HG03135 (cell line): Measurements from ENCODE around the gene FYN.

Experiments used
- ATAC-seq: cut with Tn5 transposase; IDR thresholded peaks from one replicate; pipeline ENCODE4 v1.9.1; 2021; ENCODE audit warnings: mild to moderate bottlenecking, moderate library complexity; ENCODE audit not compliant: unreplicated experiment

Gene FYN

DNA sequence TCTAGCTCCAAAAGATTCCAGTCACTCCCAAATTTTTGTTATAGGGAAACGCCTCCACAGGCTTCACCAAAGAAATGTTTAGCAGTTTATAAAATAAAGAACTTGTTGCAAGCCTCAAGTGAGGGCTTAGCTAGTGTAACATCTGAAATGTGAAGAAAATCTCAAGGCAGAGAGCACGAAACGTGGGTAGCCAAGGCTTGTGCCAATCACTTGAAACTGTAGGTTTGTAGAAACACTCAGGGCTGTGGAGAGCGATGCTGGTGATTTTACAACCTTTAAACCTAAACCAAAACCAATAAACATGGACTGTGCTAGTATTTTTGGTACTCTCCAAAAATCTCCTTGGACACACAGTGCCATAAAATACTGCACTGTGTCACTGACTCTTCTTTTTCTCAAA, 159.4 kb downstream of the FYN start:
- no peak for ATAC-seq

DNA sequence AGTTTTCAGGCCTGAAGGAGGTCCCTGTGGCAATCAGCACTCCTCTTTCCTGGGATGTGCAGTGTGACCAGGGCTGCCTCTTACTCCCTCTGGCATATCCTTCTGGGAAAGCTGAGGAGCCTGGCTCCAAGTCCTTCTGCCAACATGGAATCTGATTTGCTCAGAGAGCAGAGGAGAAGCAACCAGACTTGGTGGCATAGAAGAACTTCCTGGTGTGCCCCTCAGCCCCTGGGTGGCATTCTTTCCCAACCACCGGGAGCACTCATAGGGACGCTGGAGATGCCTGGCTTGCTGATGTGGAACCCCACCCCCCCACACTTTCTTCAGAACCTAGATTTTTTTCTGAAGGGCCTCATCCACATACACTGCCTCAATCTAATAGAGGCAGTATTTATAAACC, 160.0 kb downstream of the FYN start:
- no peak for ATAC-seq

DNA sequence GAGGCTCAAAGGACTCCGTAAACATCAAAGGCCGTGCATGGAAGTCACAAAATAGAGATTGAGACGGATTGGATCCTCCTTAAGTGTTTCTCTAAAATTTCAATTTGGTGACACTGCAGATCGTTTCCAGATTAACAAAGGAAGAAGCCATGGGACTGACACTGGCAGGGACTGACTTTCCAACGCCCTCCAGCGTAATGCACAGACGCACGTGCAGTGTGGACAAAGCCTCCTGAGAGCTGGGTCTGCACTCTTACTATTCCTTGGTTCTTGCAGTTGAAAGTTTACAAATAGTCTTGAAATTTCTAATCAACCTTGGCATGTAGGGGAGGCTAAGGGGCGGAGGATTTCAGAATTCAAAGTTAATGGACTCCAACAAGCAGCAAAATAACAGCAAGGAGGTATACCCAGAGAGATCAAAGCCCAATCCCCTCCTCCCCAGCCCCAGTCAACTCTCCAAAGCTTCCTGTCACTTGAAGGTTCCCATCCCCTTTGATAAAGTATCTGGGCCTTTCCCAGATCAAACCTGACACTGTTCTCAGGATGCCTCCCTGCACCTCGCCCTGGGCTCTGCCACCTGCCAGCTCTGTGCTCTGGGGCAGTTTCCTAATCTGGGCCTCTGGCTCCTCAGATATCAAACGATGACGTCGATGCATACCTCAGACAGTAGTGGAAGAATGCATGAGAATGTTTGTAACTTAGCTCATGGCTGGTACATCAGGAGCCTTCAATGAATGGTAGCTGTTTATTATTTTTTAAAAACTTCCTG, 161.1 kb downstream of the FYN start:
- ATAC-seq, result no peak

DNA sequence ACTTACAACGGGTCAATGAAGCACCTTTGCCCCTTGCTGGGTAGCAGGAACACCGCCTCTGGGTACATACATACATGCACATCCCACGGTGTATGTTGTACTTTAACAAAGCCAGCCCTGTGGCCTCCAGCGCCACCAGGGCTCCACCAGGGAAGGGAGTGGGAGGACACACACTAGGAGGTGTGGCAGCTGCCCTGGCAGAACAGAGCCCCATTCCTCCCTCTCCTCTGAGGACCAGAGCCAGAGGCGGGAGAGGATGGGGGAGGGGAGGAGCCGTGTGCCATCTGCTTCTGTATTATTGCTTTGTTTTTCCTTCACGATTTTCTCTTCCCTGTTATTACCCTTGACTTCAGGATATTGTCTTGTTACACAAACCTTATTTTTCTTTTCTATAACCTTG, 161.8 kb downstream of the FYN start:
- no peak for ATAC-seq

DNA sequence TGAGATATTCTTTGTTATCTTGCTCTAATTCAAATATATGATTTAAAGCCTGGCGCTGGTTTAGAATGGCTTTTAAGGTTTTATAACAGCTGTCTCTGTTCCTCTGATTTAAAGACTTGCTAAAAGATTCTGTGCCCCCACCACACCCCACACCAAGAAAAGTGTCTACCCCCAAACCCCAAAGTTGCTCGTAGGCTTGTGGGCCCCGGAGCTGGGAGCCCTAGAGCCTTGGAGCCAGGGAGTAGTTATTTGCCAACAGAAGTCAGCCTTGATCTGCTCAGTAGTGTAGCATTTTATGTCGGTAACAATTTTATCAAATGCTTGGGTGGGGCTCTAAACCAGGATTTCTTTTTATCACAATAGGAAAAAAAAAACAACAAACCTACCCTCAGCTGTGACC, 162.3 kb downstream of the FYN start:
- ATAC-seq, result no peak

DNA sequence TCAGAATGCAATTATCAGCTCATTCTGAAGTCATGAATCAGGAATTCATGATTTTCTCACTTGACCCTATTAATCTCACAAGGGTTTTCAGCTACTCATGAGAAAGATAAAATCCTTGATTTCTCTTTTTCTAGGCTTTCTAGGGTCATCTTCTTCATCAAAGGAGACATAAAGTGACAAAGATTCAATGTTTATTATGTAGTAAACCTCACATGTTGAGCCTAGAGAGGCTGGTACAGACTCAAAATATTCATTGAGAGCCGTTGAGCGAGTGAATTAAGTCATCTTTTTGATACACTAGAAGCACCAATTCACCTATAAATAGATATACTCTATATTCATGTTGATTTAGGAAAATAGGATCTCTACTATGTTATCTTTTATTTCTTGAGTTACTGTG, 162.8 kb downstream of the FYN start:
- ATAC-seq, result no peak

DNA sequence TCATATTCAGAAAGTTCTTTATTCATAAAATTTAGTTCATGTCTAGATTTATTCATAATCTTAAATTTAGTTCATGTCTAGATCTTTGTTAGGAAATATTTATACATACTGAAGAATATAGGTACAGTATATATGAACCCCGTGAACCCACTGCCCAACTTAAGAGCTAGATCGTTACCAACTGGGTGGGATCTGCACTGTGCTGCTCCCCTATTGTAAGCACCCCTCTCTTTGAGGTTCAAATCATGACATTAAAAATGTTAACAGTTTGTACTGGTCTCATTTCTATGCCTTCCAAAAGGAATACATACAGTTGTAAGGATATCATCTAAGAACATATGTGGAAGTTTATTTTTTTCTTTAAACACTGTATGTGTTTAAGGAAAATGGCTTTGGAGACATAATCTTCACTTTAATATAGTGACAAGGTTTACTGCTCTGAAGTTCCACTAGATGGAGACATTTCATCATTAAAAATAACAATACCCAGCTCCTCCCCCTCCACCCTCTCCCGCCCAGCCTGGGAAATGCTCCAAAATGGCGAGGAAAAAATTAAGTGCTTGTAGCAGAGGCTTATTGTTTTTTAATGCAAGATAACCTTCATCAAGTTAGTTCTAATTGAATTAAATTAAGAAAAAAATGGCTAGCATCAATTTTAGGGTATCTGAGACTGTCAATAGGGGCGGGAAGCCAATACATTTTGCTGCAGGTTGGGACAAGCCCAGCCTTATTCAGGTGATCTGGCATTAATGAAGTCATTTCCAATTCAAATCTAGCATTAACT, 163.4 kb downstream of the FYN start:
- ATAC-seq, result peak; percentile 83

DNA sequence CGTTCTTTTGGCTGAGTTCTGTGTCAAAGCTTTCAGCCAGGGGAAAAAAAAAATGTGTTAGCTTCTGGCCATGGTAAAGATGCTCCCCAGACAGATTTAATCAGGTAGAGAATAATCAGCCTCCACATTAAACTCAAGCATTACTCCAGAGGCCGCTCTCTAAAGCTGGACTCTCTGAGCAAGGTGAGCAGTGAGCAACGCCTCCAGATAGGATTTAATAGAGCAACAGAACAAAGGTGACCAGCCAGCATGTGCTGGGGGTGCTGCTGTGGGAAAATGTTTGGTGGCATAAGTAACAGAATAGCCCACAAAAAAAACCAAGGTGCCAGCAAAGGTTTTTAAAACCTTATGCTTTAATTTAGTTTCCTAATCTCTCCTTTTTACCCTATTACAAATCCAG, 164.1 kb downstream of the FYN start:
- ATAC-seq, result no peak

DNA sequence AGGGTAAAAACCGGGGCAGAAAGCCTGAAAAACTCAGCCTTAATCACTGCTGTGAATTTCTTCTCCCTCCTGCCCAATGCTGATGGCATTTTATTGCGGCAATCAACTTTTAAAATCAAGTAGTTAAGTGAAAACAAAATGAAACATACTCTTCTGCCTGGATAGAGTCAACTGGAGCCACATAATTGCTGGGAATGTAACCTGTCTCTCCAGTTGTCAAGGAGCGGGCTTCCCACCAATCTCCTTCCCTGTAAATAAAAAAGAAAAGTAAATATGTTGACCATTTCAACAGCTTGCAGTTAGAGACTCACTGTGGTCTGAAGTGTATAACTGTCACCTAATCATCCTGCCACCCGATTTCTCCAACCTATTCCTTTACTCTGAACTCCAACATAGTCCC, 165.5 kb downstream of the FYN start:
- no peak for ATAC-seq

DNA sequence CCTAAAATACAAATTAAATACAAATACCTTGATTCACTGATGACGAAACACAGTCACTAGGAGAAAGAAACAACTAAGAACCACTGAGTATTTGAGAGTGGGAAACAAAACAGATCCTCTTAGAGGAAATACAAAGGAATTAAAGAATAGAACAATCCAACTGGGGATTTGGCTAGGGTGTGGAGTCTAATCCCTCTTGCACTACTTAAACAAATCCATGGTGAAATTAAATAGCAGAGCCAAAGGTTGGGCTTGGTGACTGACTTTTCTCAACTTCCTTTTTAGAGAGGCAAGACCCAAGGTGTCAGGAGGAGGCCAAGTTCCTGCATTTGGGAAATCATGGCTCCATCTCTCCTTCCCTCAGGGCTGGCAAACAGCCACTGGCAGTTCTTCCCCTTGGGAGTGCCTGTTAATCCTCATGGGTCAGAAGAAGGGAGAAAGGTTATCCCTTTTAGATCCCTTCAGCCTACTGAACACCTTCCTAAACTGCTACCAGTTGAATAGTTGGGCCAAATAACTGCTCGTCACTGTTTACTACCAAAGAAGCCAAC, 166.3 kb downstream of the FYN start:
- no peak for ATAC-seq

DNA sequence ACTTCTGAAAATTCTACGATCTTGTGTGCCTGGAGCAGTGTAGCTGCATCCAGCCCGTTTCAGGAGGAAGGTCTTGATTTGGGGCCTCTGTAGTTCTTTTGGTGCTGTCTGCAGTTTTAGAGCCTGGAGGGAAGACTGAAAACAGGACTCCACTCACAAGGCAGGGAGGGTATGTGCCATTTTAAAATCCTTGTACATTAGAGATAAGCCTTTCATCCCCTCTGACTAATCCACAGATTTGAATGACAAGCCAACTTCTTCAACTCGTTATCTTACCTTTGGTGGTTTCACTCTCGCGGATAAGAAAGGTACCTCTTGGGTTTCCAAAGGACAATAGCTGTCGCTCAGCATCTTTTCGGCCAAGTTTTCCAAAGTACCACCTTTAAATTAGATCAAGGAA, 169.5 kb downstream of the FYN start:
- ATAC-seq, result no peak

DNA sequence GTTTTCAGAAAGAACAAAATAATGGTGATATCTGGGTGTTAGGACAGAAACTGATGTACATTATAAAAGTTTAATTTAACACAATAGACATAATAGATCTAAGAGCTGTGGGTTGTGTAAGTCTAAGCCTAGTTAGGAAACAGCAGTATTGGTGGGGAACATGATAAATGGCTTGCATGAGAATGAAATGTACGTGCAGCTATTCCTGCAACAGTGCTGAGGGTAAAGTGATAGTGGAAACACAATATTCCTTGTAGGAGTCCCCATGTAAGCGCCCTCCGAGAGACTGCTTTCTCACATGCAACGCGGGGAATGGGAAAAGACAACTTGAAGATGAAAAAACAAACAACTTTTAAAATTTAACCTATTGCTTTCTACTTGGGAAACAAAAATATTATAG, 171.0 kb downstream of the FYN start:
- no peak for ATAC-seq

DNA sequence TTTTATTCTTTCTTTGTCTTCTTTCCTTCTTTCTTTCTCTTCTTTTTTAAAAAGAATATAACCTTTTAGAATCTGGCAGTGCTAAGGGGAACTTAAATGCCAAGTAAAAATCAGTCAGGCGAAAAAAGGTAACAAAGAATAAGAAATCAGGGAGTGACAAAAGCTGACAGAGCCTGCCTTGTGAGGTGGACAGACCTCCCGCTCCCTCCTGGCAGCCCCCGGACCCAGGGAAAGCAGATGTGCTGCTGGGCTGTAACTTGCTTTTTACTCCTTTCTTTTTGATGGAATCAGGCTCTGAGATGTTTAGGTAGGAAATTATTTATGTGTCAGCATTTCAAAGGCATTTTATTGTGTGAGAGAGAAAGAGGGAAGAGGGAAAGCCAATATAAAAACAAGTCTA, 172.1 kb downstream of the FYN start:
- no peak for ATAC-seq

DNA sequence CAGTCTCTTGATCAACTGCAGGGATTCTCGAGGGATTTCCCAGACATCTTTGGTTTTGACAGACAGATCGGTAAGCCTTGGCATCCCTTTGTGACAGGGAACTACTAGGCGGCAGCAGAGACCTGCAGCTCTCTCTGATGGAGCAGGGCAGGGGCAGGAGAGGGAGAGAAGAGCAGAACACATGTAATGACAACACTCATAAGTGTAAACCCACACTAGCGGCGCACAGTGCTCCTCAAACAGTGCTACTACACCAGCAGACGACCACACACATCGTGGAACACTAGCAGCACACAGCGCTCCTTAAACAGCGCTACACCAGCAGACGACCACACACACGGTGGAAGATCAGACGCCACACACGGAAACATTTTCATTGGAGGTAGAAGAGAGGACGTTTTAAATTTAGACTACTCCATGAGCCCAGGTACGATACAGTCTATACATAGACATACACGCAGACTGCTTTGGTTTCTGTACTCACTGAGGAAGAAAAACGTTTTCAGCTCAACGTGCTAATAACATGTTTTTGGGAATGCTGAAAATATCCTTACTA, 173.0 kb downstream of the FYN start:
- no peak for ATAC-seq

DNA sequence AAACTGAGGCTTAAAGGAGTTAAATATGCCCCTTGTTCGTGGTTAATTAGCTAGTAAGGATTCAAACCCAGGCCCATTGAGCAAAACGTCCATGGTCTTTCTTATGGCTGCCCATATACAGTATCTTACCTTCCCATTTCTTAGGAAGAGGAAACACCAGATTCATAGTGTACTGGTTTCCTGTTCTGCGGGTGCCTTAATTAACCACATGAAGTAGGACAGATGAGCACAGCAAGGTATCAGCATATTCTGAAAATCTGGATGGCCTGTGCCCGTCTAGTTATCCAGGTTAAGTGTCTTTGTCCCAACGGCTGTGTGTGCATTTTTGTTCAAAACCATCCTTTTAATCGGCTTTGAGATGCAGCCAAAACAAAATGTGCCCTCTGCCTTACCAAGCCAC, 174.1 kb downstream of the FYN start:
- no peak for ATAC-seq

DNA sequence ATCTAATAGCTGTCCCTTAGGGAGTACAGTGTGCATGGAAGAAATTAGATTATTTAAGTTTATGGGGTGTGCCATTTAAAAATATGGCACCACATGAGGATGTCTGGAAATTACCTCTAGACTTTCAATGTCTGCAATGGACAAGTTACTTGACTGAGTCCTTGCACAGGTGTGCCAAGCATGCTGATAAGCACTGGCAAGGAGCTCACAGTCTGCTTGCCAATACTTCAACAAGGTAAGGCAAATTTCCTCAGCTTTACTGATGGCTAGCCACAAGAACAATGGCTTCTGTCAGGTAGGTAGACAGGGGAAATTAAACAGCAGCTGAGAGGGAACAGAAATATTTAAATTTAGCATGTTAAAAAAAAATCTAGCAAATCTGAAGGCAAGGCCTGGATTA, 176.4 kb downstream of the FYN start:
- ATAC-seq, result no peak

DNA sequence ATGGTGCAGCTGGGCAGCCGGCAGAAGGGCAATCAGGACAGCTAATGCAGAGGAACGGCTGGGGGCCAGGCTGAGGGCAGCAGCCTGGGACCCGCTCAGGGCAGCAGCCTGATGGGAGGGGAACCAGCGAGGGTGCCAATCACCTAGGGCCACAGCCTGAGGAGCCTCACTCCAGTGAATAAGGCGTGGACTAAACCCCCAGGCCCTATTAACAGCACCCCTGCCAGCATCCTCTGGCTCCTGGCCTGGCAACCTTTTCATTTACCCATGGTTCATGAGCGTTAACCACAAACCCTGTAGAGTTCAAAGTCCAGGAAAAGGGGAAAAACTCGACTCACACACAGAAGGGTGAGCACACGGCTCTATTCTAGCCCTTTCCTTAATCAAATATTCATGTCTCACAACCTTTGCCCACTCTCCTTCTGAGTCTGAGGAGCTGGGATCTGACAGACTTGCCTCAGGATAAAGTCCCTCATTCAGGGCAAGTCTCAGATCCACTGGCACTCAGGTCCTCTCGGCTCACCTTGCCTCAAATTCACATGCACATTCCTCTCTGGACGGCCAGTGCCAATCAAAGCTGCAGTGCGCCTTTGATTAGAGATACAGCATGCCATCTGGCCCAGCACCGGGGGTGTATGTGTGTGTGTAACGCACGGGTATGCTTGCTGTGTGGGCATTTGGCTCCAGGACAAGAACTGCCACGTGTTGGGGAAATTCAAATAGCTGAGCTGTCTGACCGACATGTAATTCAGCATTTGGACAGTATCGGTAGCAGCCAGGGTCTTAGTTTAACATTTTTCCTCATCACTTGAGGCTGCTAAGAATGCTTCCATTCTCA, 180.7 kb downstream of the FYN start:
- no peak for ATAC-seq

DNA sequence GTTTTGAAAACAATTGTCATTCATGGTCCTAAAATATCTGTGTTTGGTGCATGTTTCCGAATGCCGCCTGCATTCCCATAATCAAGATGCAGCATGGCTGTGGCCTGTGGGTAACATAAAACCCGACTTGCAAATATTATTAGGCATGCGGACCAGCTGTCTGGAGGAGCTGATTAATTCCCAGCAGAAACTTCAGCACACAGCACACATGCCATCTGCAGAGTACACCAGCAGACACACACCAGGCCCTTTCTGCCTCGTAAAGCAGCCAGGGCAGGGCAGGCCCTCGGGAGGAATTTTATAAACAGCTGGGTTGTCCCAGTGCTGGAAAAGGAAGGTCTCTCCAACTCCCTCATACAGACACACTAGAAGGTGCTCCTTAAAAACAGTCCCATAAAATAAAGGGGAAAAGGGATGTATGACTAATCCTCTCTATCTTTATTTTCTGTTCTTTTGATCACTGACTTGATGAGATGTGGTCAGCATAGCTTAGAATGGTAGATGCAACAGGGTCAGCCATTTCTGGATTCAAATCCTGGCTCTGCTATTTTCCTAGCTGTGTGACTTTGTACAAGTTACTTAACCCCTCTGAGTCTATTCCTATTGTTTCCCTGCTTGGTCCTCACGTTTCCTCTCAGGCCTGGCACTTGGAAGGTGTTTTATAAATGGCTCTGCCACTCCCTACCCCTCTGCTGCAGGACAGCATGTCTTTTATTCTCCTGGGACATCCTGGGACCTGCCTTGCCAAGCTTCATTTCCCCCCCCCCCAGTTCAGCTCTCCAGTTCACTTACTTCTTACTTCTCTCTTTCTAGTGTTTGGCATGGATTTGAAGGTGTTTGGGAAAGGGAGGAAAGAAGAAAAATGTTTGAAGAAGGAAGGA, 181.7 kb downstream of the FYN start:
- ATAC-seq, result no peak

DNA sequence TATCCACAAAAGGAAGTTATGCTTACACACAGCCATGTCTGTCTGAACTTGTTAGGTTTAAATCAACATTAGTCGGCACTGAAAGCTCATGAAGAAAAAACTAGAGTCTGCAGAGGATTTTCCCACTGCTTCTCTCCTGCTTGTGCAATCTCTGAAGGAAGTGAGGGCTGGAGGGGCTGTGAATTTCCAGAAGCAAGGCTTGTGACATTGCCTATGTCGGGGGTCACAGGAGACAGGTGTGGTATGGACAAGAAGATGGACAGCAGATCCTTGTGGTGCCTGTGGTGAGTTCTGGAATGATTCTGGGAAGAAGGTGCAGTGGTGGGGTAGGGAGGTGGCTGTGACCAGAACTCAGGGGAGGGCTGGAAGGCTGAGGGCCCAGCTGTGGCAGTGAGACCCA, 183.3 kb downstream of the FYN start:
- no peak for ATAC-seq

DNA sequence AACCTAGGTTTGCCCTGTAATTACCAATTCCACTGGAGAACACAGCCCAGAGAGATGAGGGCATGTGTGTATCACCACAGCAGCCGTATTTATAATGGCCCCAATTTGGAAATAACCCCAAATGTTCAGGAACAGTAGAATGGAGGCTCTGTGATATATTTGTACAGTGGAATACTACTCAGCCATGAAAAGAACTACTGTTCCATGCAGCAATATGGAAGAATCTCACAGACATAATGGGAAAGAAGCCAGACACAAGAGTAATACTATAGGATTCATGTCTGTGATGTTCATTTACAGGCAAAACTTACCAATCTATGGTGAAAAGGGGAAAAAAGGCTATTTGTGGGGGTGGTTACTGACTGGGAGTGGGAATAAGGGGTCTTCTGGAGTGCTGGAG, 183.8 kb downstream of the FYN start:
- no peak for ATAC-seq
